CD4-positive, alpha-beta T cell (primary cell): Measurements from ENCODE around the gene WNT9A. TPM values are rescaled to one million over a fixed set of nuclear protein-coding genes. Genes with fewer than 3 reads are reported as not detected.

ENCODE experiments used
- ATAC-seq: fragments of 200-7000 bp; cut with Tn5 transposase; one replicate; pipeline ENCODE4 v1.10.0; 2022; ENCODE audit warnings: mild to moderate bottlenecking; ENCODE audit not compliant: poor library complexity
- CTCF ChIA-PET: fragments of 350-600 bp; sonication (Branson Sonifier 250); formaldehyde crosslinking; loops from one replicate; lab custom pipeline; 2021; ENCODE audit warnings: antibody characterized with exemption, inconsistent platforms; lab: Charles Lee
- POLR2A ChIA-PET: fragments of 350-600 bp; sonication (Branson Sonifier 250); formaldehyde crosslinking; loops from one replicate; lab custom pipeline; 2021; ENCODE audit warnings: antibody characterized with exemption, inconsistent platforms; lab: Charles Lee
- DNase-seq, 14 experiments: peaks; one replicate each; pipeline ENCODE4 v3.0.0-alpha.2; 2013 to 2020; ENCODE audit warnings: mixed read lengths in 2 of 14
- H3K27ac ChIP-seq, 2 donors: one replicate each; pipeline versions ENCODE4 v1.5.1 to v1.7.0; 2013; ENCODE audit warnings: low read length in 2 of 2, low read depth in 1 of 2, mild to moderate bottlenecking in 1 of 2
- H3K27me3 ChIP-seq, 2 experiments: 1 replicate in 1 of 2; 2 replicates in 1 of 2; pipeline versions ENCODE4 v1.6.1 to v1.7.0; 2013; ENCODE audit warnings: low read length in 2 of 2, control low read depth in 1 of 2, mild to moderate bottlenecking in 1 of 2, moderate library complexity in 1 of 2; ENCODE audit not compliant: insufficient read depth in 2 of 2, control insufficient read depth in 1 of 2
- H3K36me3 ChIP-seq: one replicate; pipeline ENCODE4 v1.6.1; 2013; ENCODE audit warnings: low read length, control low read depth; ENCODE audit not compliant: insufficient read depth
- H3K4me1 ChIP-seq: one replicate; pipeline ENCODE4 v1.6.1; 2013; ENCODE audit warnings: low read length, control low read depth; ENCODE audit not compliant: insufficient read depth
- H3K4me3 ChIP-seq: one replicate; pipeline ENCODE4 v1.5.1; 2013; ENCODE audit warnings: mild to moderate bottlenecking, low read length, moderate library complexity
- H3K9me3 ChIP-seq, 2 experiments: 1 replicate in 1 of 2; 2 replicates in 1 of 2; pipeline versions ENCODE4 v1.6.1 to v1.7.0; 2013; ENCODE audit warnings: low read length in 2 of 2, mild to moderate bottlenecking in 2 of 2, control low read depth in 1 of 2, moderate library complexity in 1 of 2; ENCODE audit not compliant: control insufficient read depth in 1 of 2, insufficient read depth in 1 of 2
- H3K27ac Mint-ChIP-seq: one replicate; pipeline ENCODE4 v1.8.0; 2020; ENCODE audit warnings: mixed read lengths
- H3K27me3 Mint-ChIP-seq: one replicate; pipeline ENCODE4 v1.8.0; 2021; ENCODE audit warnings: mixed read lengths
- H3K36me3 Mint-ChIP-seq: one replicate; pipeline ENCODE4 v1.8.0; 2021; ENCODE audit warnings: low read depth, mixed read lengths
- H3K4me1 Mint-ChIP-seq: one replicate; pipeline ENCODE4 v1.8.0; 2021; ENCODE audit warnings: low read depth, mixed read lengths
- H3K4me3 Mint-ChIP-seq: one replicate; pipeline ENCODE4 v1.8.0; 2020; ENCODE audit warnings: mild to moderate bottlenecking, mixed read lengths
- H3K9me3 Mint-ChIP-seq: one replicate; pipeline ENCODE4 v1.8.0; 2020; ENCODE audit warnings: mixed read lengths
- intact Hi-C, 2 experiments: fragments of 100-400 bp; cut with DNase I in 1 of 2; cut with micrococcal nuclease in 1 of 2; formaldehyde crosslinking; loops; one replicate each; pipeline versions ENCODE4 v1.15.1 to v1.9.0; 2023 to 2025; cut with DNase I, micrococcal nuclease
- microRNA-seq: library from miRNA; unstranded; fragments of <30 nt; microRNA quantifications from one replicate; pipeline ENCODE4 v1.2.0, GENCODE V29; 2021; ENCODE audit warnings: borderline microRNAs expressed, borderline replicate concordance
- total RNA-seq, 174 experiments: library from RNA in 2 of 174; stranded (reverse) in 2 of 174; gene quantifications; one replicate each; pipeline ENCODE4 v1.2.3 and lab custom pipeline; 2021 to 2026
- TF ChIP-seq, protein P1 (sequence below): fragments of 200-600 bp; IDR thresholded peaks from one replicate; pipeline ENCODE4 v1.8.0; 2022; ENCODE audit warnings: antibody characterized with exemption, mild to moderate bottlenecking

WNT9A gene
- total RNA-seq, 2 experiments from 2014 or later: not detected

DNA sequence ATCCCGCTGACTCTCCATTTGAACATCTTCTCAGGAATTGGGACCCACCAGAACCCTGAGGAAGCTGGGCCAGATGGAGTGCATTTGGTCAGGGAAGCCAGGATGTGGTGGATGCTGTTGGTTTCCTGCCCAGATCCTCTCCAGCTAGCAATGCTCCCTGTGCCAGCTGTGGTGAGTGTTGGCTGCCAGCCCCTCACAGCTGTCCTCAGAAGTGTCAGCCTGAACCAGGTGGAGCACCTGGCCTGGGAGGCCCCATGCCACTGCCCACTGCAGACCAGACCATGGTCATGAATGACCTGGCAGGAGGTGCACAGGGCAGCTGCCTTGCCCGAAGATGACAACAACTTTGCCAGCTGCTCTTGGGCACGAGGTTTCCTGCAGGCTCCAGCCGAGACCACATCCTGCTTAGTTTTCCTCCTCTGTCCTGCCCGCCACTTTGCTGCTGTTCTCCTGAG, 77.9 kb downstream of the WNT9A start:
- Histone ChIP-seq H3K4me1 (peaks cover 35% of the 10 kb centered on the region), H3K9me3 (peaks cover 7 to 16% of the 10 kb centered on the region in 2 experiments), H3K27ac (no peak overlapping the region), H3K27me3 (no peaks in the 10 kb centered on the region), H3K4me3 (no peak overlapping the region), H3K36me3 (no peaks in the 10 kb centered on the region)
- TF ChIP-seq, protein P1, sequence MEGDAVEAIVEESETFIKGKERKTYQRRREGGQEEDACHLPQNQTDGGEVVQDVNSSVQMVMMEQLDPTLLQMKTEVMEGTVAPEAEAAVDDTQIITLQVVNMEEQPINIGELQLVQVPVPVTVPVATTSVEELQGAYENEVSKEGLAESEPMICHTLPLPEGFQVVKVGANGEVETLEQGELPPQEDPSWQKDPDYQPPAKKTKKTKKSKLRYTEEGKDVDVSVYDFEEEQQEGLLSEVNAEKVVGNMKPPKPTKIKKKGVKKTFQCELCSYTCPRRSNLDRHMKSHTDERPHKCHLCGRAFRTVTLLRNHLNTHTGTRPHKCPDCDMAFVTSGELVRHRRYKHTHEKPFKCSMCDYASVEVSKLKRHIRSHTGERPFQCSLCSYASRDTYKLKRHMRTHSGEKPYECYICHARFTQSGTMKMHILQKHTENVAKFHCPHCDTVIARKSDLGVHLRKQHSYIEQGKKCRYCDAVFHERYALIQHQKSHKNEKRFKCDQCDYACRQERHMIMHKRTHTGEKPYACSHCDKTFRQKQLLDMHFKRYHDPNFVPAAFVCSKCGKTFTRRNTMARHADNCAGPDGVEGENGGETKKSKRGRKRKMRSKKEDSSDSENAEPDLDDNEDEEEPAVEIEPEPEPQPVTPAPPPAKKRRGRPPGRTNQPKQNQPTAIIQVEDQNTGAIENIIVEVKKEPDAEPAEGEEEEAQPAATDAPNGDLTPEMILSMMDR: no peak
- ChIA-PET CTCF (no interaction called here), POLR2A (interaction anchor here (0.9 to 1.6 kb wide), 6 partner anchors 14 to 103 kb away, joined by 3 to 5 read pairs (median 4); no protein-coding TSS in a partner anchor)
- H3K36me3 Mint-ChIP-seq: no peaks in the 10 kb centered on the region
- intact Hi-C loops: no loop called here
- ATAC-seq (peak; percentile 67), DNase-seq (peak in 4 of 14 experiments; percentile 25 to 68 (median 46))
- H3K27me3 Mint-ChIP-seq: peaks cover 5% of the 10 kb centered on the region
- H3K4me3 Mint-ChIP-seq: peak overlapping the region; percentile 79
- peak overlapping the region; percentile 47 for H3K27ac Mint-ChIP-seq
- peaks cover 56% of the 10 kb centered on the region for H3K4me1 Mint-ChIP-seq
- H3K9me3 Mint-ChIP-seq: peaks cover 8% of the 10 kb centered on the region

DNA sequence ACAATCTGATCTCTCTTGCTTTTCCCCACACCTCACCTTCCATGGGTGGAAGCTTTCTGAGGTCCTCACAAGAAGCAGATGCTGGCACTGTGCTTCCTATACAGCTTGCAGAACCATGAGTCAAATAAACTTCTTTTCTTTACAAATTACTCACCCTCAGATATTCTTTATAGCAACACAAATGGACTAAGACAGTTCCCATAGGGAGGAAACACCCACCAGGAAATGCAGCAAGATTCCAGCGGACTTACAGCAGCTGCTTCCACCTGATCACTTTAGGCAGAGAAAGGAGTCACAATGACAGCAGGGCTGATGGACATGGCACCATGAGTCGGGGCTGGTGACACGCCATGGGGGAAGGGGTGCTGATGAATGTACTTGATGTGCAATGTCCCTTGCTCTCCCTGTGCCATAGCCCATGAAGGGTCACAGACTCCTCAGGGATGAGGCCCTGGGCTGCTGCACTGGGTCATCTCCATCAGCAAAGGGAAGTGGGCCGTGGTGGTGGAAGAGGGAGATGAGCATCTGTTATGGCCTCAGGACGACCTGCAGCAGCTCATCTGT, 78.4 kb downstream of the WNT9A start:
- Mint-ChIP-seq H3K27ac (peak overlapping the region; percentile 47), H3K4me1 (peaks cover 56% of the 10 kb centered on the region), H3K4me3 (peak overlapping the region; percentile 27), H3K9me3 (peaks cover 13% of the 10 kb centered on the region), H3K36me3 (no peaks in the 10 kb centered on the region), H3K27me3 (peaks cover 5% of the 10 kb centered on the region)
- Histone ChIP-seq H3K9me3 (peaks cover 12 to 16% of the 10 kb centered on the region in 2 experiments), H3K27ac (no peak overlapping the region), H3K4me3 (no peak overlapping the region), H3K27me3 (no peaks in the 10 kb centered on the region), H3K4me1 (peaks cover 35% of the 10 kb centered on the region), H3K36me3 (no peaks in the 10 kb centered on the region)
- POLR2A ChIA-PET: interaction anchor here (0.9 to 1.6 kb wide), 4 partner anchors 17 to 103 kb away, joined by 3 to 4 read pairs (median 4); no protein-coding TSS in a partner anchor
- intact Hi-C loops: no loop called here
- TF ChIP-seq, protein P1: no peak
- DNase-seq (no peak), ATAC-seq (no peak)
- CTCF ChIA-PET: no interaction called here

Small RNA genes lying within 50 kb of the gene (microRNA-seq; reads per million reads assigned to microRNA genes)
- not detected for gene MIR5008

Other genes with a start within 250 kb of the WNT9A start
- gene JMJD4, start 212.6 kb downstream of the WNT9A start, total RNA-seq: 10 to 100 TPM; 11.4 to 11.9 TPM
- 10 to 100 TPM; 12.8 to 14.0 TPM for gene SNAP47, start 212.5 kb downstream of the WNT9A start, total RNA-seq
- gene PRSS38, start 132.3 kb downstream of the WNT9A start, total RNA-seq: not detected
- under 1 TPM; 0.08 to 0.14 TPM for gene WNT3A, start 59.1 kb upstream of the WNT9A start, total RNA-seq
- gene ARF1, start 134.8 kb upstream of the WNT9A start, total RNA-seq: 100 to 1,000 TPM; 318 to 322 TPM
- 10 to 100 TPM; 36.6 to 40.3 TPM for gene C1orf35, start 155.4 kb upstream of the WNT9A start, total RNA-seq
- gene MRPL55, start 161.4 kb upstream of the WNT9A start, total RNA-seq: 100 to 1,000 TPM; 120 to 128 TPM
- 100 to 1,000 TPM; 373 to 378 TPM for gene GUK1, start 192.3 kb upstream of the WNT9A start, total RNA-seq
- gene GJC2, start 202.0 kb upstream of the WNT9A start, total RNA-seq: 1 to 10 TPM; 2.1 to 2.4 TPM
- gene IBA57, start 217.9 kb upstream of the WNT9A start, total RNA-seq: 10 to 100 TPM; 19.7 to 19.9 TPM